Mesodermal cell (in vitro differentiated cells): Measurements from ENCODE around the gene GPR63.

Experiments
- H3K27ac ChIP-seq: 2 replicates; pipeline ENCODE4 v1.7.0; 2013; ENCODE audit warnings: mild to moderate bottlenecking, low read depth, low read length, moderate library complexity; ENCODE audit not compliant: severe bottlenecking
- H3K36me3 ChIP-seq: 2 replicates; pipeline ENCODE4 v1.7.1; 2013; ENCODE audit warnings: mild to moderate bottlenecking, low read length, moderate library complexity; ENCODE audit not compliant: control insufficient read depth, insufficient read depth
- H3K4me1 ChIP-seq: one replicate; pipeline ENCODE4 v1.7.1; 2013; ENCODE audit warnings: mild to moderate bottlenecking, low read length; ENCODE audit not compliant: insufficient read depth, control insufficient read depth, poor library complexity, severe bottlenecking
- H3K4me3 ChIP-seq: 2 replicates; pipeline ENCODE4 v1.7.0; 2013; ENCODE audit warnings: low read length, control low read depth, mild to moderate bottlenecking; ENCODE audit not compliant: insufficient read depth, poor library complexity, severe bottlenecking; ENCODE audit errors: extremely low read depth
- H3K9me3 ChIP-seq: 2 replicates; pipeline ENCODE4 v1.7.1; 2013; ENCODE audit warnings: mild to moderate bottlenecking, low read length, moderate library complexity; ENCODE audit not compliant: control insufficient read depth
- WGBS, 2 experiments: methylation state at CpG; one replicate each; pipeline ENCODE4 v1.1.5; 2013; ENCODE audit warnings: missing lambda C conversion rate in 2 of 2; ENCODE audit not compliant: insufficient coverage in 2 of 2; 5-methylcytosine and 5-hydroxymethylcytosine counted together

Gene GPR63

GRCh38 chr6:96823743-96824142 is 13.5 kb downstream of the GPR63 start:
- no peak overlapping the region for H3K27ac ChIP-seq
- no peaks in the 10 kb centered on the region for H3K9me3 ChIP-seq
- no peaks in the 10 kb centered on the region for H3K4me1 ChIP-seq
- WGBS, 2 experiments: 88% methylated on average over 1 of the region's 2 CpGs; no CpG with 5 or more reads in 1 of the 2 experiments
- no peak overlapping the region for H3K4me3 ChIP-seq
- H3K36me3 ChIP-seq: no peaks in the 10 kb centered on the region

GRCh38 chr6:96821034-96821433 is 16.2 kb downstream of the GPR63 start:
- 94 to 96% methylated on average over 3 to 4 of the region's 4 CpGs for WGBS, 2 experiments
- Histone ChIP-seq H3K27ac (no peak overlapping the region), H3K4me1 (peaks cover 3% of the 10 kb centered on the region), H3K4me3 (no peak overlapping the region), H3K9me3 (no peaks in the 10 kb centered on the region), H3K36me3 (no peaks in the 10 kb centered on the region)

GRCh38 chr6:96816301-96816817 is 20.9 kb downstream of the GPR63 start:
- Histone ChIP-seq H3K36me3 (no peaks in the 10 kb centered on the region), H3K4me3 (peak overlapping the region; percentile 9), H3K9me3 (no peaks in the 10 kb centered on the region), H3K27ac (peak overlapping the region; percentile 91), H3K4me1 (peaks cover 18% of the 10 kb centered on the region)
- 31 to 50% methylated on average over 4 to 5 of the region's 5 CpGs for WGBS, 2 experiments

GRCh38 chr6:96814625-96815024 is 22.7 kb downstream of the GPR63 start:
- 100% methylated on average over 1 of the region's 1 CpG; no CpG with 5 or more reads in 1 of the 2 experiments for WGBS, 2 experiments

GRCh38 chr6:96812077-96812703 is 25.1 kb downstream of the GPR63 start:
- no CpG with 5 or more reads among the region's 1 CpG for WGBS, 2 experiments
- no peaks in the 10 kb centered on the region for H3K36me3 ChIP-seq
- no peak overlapping the region for H3K4me3 ChIP-seq
- no peaks in the 10 kb centered on the region for H3K9me3 ChIP-seq
- peaks cover 15% of the 10 kb centered on the region for H3K4me1 ChIP-seq
- no peak overlapping the region for H3K27ac ChIP-seq

More at GRCh38 chr6:96814625-96815024, 22.7 kb downstream of the GPR63 start:
- H3K9me3 ChIP-seq: no peaks in the 10 kb centered on the region
- peaks cover 18% of the 10 kb centered on the region for H3K4me1 ChIP-seq
- no peaks in the 10 kb centered on the region for H3K36me3 ChIP-seq
- H3K27ac ChIP-seq: no peak overlapping the region
- H3K4me3 ChIP-seq: no peak overlapping the region

- no peak overlapping the region for H3K4me3 ChIP-seq
- no peaks in the 10 kb centered on the region for H3K9me3 ChIP-seq
- no peaks in the 10 kb centered on the region for H3K36me3 ChIP-seq
- WGBS, 2 experiments: no CpG with 5 or more reads among the region's 2 CpGs
- H3K4me1 ChIP-seq: peaks cover 14% of the 10 kb centered on the region
- no peak overlapping the region for H3K27ac ChIP-seq
Observed at GRCh38 chr6:96811670-96812069, 25.6 kb downstream of the GPR63 start.

GRCh38 chr6:96811136-96811535 is 26.1 kb downstream of the GPR63 start:
- Histone ChIP-seq H3K4me3 (no peak overlapping the region), H3K27ac (no peak overlapping the region), H3K36me3 (no peaks in the 10 kb centered on the region), H3K4me1 (peaks cover 14% of the 10 kb centered on the region), H3K9me3 (no peaks in the 10 kb centered on the region)
- 91 to 94% methylated on average over 2 of the region's 5 CpGs for WGBS, 2 experiments

- Histone ChIP-seq H3K27ac (no peak overlapping the region), H3K4me1 (peaks cover 3% of the 10 kb centered on the region), H3K4me3 (no peak overlapping the region), H3K9me3 (no peaks in the 10 kb centered on the region), H3K36me3 (no peaks in the 10 kb centered on the region)
Observed at GRCh38 chr6:96809119-96809518, 28.2 kb downstream of the GPR63 start.

- Histone ChIP-seq H3K9me3 (no peaks in the 10 kb centered on the region), H3K4me3 (no peak overlapping the region), H3K4me1 (no peaks in the 10 kb centered on the region)
Observed at GRCh38 chr6:96803106-96803481, 34.2 kb downstream of the GPR63 start.

GRCh38 chr6:96795481-96795880 is 41.8 kb downstream of the GPR63 start:
- 89 to 94% methylated on average over 2 of the region's 2 CpGs for WGBS, 2 experiments
- Histone ChIP-seq H3K4me3 (no peak overlapping the region), H3K4me1 (no peaks in the 10 kb centered on the region), H3K27ac (no peak overlapping the region), H3K36me3 (no peaks in the 10 kb centered on the region), H3K9me3 (no peaks in the 10 kb centered on the region)

More at GRCh38 chr6:96803106-96803481, 34.2 kb downstream of the GPR63 start:
- Histone ChIP-seq H3K36me3 (no peaks in the 10 kb centered on the region), H3K27ac (no peak overlapping the region)

GRCh38 chr6:96794980-96795379 is 42.3 kb downstream of the GPR63 start:
- whole genome bisulfite sequencing, 2 experiments: no CpG with 5 or more reads among the region's 1 CpG
- H3K4me1 ChIP-seq: no peaks in the 10 kb centered on the region
- no peak overlapping the region for H3K27ac ChIP-seq

More at GRCh38 chr6:96794980-96795379, 42.3 kb downstream of the GPR63 start:
- Histone ChIP-seq H3K4me3 (no peak overlapping the region), H3K9me3 (no peaks in the 10 kb centered on the region), H3K36me3 (no peaks in the 10 kb centered on the region)
